Measurements from ENCODE around the gene ELOVL7. TPM values are rescaled to one million over a fixed set of nuclear protein-coding genes. Genes with fewer than 3 reads are reported as not detected.

Gene ELOVL7
- total RNA-seq, 3 donors from 2014 or later, result 8.9 to 33.7 (median 15.9) TPM

DNA sequence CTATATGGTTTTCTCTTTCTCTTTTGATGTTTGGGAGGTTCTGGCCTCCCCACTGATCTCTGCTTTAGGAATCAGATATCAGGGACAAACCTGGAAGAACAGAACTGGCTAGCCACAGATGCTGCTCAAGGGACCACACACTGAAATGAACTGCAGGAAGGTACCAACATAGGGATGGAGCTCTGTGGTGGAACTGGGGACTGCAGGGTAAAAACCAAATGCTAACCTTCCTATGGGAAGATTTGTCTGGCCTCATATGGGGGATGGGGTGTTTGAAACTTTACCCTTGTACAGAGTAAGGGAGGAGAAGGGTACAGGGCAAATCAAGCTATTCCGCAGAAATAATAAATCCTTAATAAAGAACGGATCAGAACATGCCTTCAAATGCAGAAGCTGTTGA is 49.4 kb downstream of the ELOVL7 start:
- TF ChIP-seq, protein P1, sequence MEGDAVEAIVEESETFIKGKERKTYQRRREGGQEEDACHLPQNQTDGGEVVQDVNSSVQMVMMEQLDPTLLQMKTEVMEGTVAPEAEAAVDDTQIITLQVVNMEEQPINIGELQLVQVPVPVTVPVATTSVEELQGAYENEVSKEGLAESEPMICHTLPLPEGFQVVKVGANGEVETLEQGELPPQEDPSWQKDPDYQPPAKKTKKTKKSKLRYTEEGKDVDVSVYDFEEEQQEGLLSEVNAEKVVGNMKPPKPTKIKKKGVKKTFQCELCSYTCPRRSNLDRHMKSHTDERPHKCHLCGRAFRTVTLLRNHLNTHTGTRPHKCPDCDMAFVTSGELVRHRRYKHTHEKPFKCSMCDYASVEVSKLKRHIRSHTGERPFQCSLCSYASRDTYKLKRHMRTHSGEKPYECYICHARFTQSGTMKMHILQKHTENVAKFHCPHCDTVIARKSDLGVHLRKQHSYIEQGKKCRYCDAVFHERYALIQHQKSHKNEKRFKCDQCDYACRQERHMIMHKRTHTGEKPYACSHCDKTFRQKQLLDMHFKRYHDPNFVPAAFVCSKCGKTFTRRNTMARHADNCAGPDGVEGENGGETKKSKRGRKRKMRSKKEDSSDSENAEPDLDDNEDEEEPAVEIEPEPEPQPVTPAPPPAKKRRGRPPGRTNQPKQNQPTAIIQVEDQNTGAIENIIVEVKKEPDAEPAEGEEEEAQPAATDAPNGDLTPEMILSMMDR (IDR thresholded peaks at IDR 0.05), result no peak
- Histone ChIP-seq H3K9me3 (no peaks in the 10 kb centered on the region), H3K4me1 (ENCODE audit: low read depth) (no peaks in the 10 kb centered on the region), H3K36me3 (ENCODE audit: low read depth) (no peaks in the 10 kb centered on the region), H3K4me3 (no peak overlapping the region)
- DNase-seq (no peak), ATAC-seq (no peak)
- intact Hi-C loops (cut with DNase I, micrococcal nuclease), result no loop called here

- peak; percentile 25 for ATAC-seq
- H3K9me3 ChIP-seq, result no peaks in the 10 kb centered on the region
- no peak for DNase-seq
- TF ChIP-seq, protein P1 (IDR thresholded peaks at IDR 0.05), result no peak
- no peak overlapping the region for H3K4me3 ChIP-seq
- no peaks in the 10 kb centered on the region for H3K36me3 ChIP-seq (ENCODE audit: low read depth)
- no peaks in the 10 kb centered on the region for H3K4me1 ChIP-seq (ENCODE audit: low read depth)
- intact Hi-C loops (cut with DNase I, micrococcal nuclease), result no loop called here
These were observed 51.6 kb downstream of the ELOVL7 start for GRCh38 chr5:60792438-60792837.

GRCh38 chr5:60789551-60789950 is 54.5 kb downstream of the ELOVL7 start:
- Histone ChIP-seq H3K4me3 (no peak overlapping the region), H3K9me3 (no peaks in the 10 kb centered on the region), H3K4me1 (ENCODE audit: low read depth) (no peaks in the 10 kb centered on the region), H3K36me3 (ENCODE audit: low read depth) (no peaks in the 10 kb centered on the region)
- ATAC-seq (no peak), DNase-seq (no peak)
- intact Hi-C loops (cut with DNase I, micrococcal nuclease), result no loop called here
- TF ChIP-seq, protein P1 (IDR thresholded peaks at IDR 0.05), result no peak

GRCh38 chr5:60788863-60789513 is 55.1 kb downstream of the ELOVL7 start:
- no peaks in the 10 kb centered on the region for H3K36me3 ChIP-seq (ENCODE audit: low read depth)
- no peaks in the 10 kb centered on the region for H3K9me3 ChIP-seq
- no peak for DNase-seq
- H3K4me3 ChIP-seq, result no peak overlapping the region
- H3K4me1 ChIP-seq (ENCODE audit: low read depth), result no peaks in the 10 kb centered on the region
- intact Hi-C loops (cut with DNase I, micrococcal nuclease), result no loop called here
- TF ChIP-seq, protein P1 (IDR thresholded peaks at IDR 0.05), result no peak
- ATAC-seq, result no peak

GRCh38 chr5:60779466-60779865 is 64.6 kb downstream of the ELOVL7 start:
- Histone ChIP-seq H3K36me3 (ENCODE audit: low read depth) (no peaks in the 10 kb centered on the region), H3K9me3 (no peaks in the 10 kb centered on the region), H3K4me1 (ENCODE audit: low read depth) (no peaks in the 10 kb centered on the region), H3K4me3 (no peak overlapping the region)
- DNase-seq (no peak), ATAC-seq (no peak)
- intact Hi-C loops (cut with DNase I, micrococcal nuclease), result no loop called here
- TF ChIP-seq, protein P1 (IDR thresholded peaks at IDR 0.05), result no peak

DNA sequence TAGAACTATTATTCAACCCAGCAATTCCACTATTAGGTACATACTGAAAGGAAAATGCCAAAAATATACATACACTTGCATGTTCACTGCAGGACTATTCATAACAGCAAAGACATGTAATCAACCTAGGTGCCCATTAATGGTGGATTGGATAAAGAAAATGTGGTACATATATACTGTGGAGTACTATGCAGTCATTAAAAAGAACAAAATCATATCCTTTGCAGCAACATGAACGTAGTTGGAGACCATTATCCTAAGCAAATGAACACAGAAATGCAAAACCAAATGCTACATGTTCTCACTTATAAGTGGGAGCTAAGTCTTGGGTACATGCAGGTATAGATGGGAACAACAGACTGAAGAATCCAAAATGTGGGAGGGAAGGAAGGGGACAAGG is 67.7 kb downstream of the ELOVL7 start:
- Histone ChIP-seq H3K4me1 (ENCODE audit: low read depth) (no peaks in the 10 kb centered on the region), H3K36me3 (ENCODE audit: low read depth) (no peaks in the 10 kb centered on the region), H3K4me3 (no peak overlapping the region), H3K9me3 (no peaks in the 10 kb centered on the region)
- no peak for DNase-seq
- ATAC-seq, result no peak
- intact Hi-C loops (cut with DNase I, micrococcal nuclease), result no loop called here
- TF ChIP-seq, protein P1 (IDR thresholded peaks at IDR 0.05), result no peak
